B cell (primary cell): Measurements from ENCODE around the gene RBKS. TPM values are rescaled to one million over a fixed set of nuclear protein-coding genes. Genes with fewer than 3 reads are reported as not detected.

Experiments
- ATAC-seq: fragments of 200-7000 bp; cut with Tn5 transposase; one replicate; pipeline ENCODE4 v1.10.0; 2021; ENCODE audit warnings: low read depth, mild to moderate bottlenecking, moderate number of reproducible peaks, moderate library complexity
- CTCF ChIA-PET: fragments of 350-600 bp; sonication (Branson Sonifier 250); formaldehyde crosslinking; loops from one replicate; lab custom pipeline; 2021; ENCODE audit warnings: antibody characterized with exemption, inconsistent platforms; lab: Charles Lee
- POLR2A ChIA-PET: fragments of 350-600 bp; sonication (Branson Sonifier 250); formaldehyde crosslinking; loops from one replicate; lab custom pipeline; 2021; ENCODE audit warnings: antibody characterized with exemption; lab: Charles Lee
- DNase-seq: peaks from one replicate; pipeline ENCODE4 v3.0.0; 2013
- H2AFZ ChIP-seq: 2 replicates; pipeline ENCODE4 v1.6.1; 2012; ENCODE audit warnings: mild to moderate bottlenecking, low read depth, low read length; ENCODE audit not compliant: insufficient read depth, poor library complexity, severe bottlenecking
- H3K27ac ChIP-seq, 2 donors: 1 replicate in 1 of 2; 2 replicates in 1 of 2; pipeline ENCODE4 v1.5.1; 2012 to 2013; ENCODE audit warnings: low read length in 2 of 2, mild to moderate bottlenecking in 2 of 2, moderate library complexity in 1 of 2
- H3K27me3 ChIP-seq, 4 experiments: fragments of 200-600 bp in 1 of 4; sonication (generic) in 1 of 4; replicated peaks in 1 of 4; 1 replicate in 2 of 4; 2 replicates in 2 of 4; pipeline versions ENCODE4 v1.6.1 to v1.7.0; 2013 to 2016; ENCODE audit warnings: low read length in 3 of 4, mild to moderate bottlenecking in 2 of 4, mixed read lengths in 1 of 4, moderate library complexity in 1 of 4; ENCODE audit not compliant: insufficient read depth in 4 of 4, control insufficient read depth in 3 of 4; ENCODE audit errors: control extremely low read depth in 1 of 4
- H3K36me3 ChIP-seq, 2 experiments: replicated peaks in 1 of 2; 1 replicate in 1 of 2; 2 replicates in 1 of 2; pipeline versions ENCODE4 v1.6.1 to v1.7.1; 2013; ENCODE audit warnings: low read length in 1 of 2; ENCODE audit not compliant: insufficient read depth in 2 of 2, control insufficient read depth in 1 of 2; ENCODE audit errors: control extremely low read depth in 1 of 2, extremely low read depth in 1 of 2
- H3K4me1 ChIP-seq, 2 donors: fragments of 200-600 bp in 1 of 2; sonication (generic) in 1 of 2; 1 replicate in 1 of 2; 2 replicates in 1 of 2; pipeline versions ENCODE4 v1.5.1 to v1.6.1; 2013 to 2017; ENCODE audit warnings: low read length in 2 of 2; ENCODE audit not compliant: control insufficient read depth in 2 of 2, insufficient read depth in 2 of 2
- H3K4me2 ChIP-seq: replicated peaks from 2 replicates; pipeline ENCODE3; 2012; ENCODE audit warnings: mild to moderate bottlenecking, low read depth, low read length; ENCODE audit not compliant: poor library complexity, severe bottlenecking
- H3K4me3 ChIP-seq, 5 experiments: fragments of 200-600 bp in 1 of 5; sonication (generic) in 1 of 5; 1 replicate in 3 of 5; 2 replicates in 2 of 5; pipeline versions ENCODE4 v1.5.1 to v1.7.0; 2011 to 2016; ENCODE audit warnings: low read length in 4 of 5, mild to moderate bottlenecking in 4 of 5, low read depth in 2 of 5, control low read depth in 1 of 5, moderate library complexity in 1 of 5; ENCODE audit not compliant: insufficient read depth in 1 of 5; ENCODE audit errors: control extremely low read depth in 1 of 5, extremely low read depth in 1 of 5
- H3K79me2 ChIP-seq: fragments of 200-600 bp; sonication (generic); one replicate; pipeline ENCODE4 v1.6.0; 2016; ENCODE audit warnings: low read length; ENCODE audit not compliant: control insufficient read depth, insufficient read depth
- H3K9ac ChIP-seq: fragments of 200-600 bp; sonication (generic); 2 replicates; pipeline ENCODE4 v1.6.1; 2017; ENCODE audit warnings: mild to moderate bottlenecking, low read length, moderate library complexity
- H3K9me3 ChIP-seq, 3 donors: one replicate each; pipeline versions ENCODE4 v1.6.1 to v1.7.1; 2013; ENCODE audit warnings: low read length in 2 of 3; ENCODE audit not compliant: control insufficient read depth in 2 of 3, insufficient read depth in 1 of 3; ENCODE audit errors: control extremely low read depth in 1 of 3
- H4K20me1 ChIP-seq: 2 replicates; pipeline ENCODE4 v1.6.0; 2012; ENCODE audit warnings: mild to moderate bottlenecking, low read length; ENCODE audit not compliant: insufficient read depth, control insufficient read depth, poor library complexity, severe bottlenecking
- H3K27ac Mint-ChIP-seq: one replicate; pipeline ENCODE4 v1.8.0; 2021; ENCODE audit warnings: mixed read lengths
- H3K27me3 Mint-ChIP-seq: one replicate; pipeline ENCODE4 v1.8.0; 2021; ENCODE audit warnings: mixed read lengths
- H3K4me1 Mint-ChIP-seq: one replicate; pipeline ENCODE4 v1.8.0; 2021; ENCODE audit warnings: mixed read lengths
- H3K4me3 Mint-ChIP-seq: one replicate; pipeline ENCODE4 v1.8.0; 2021; ENCODE audit warnings: mixed read lengths
- H3K9me3 Mint-ChIP-seq: one replicate; pipeline ENCODE4 v1.8.0; 2022; ENCODE audit warnings: mixed read lengths; ENCODE audit not compliant: insufficient read depth
- EZH2 ChIP-seq: IDR thresholded peaks from 2 replicates; pipeline ENCODE4 v1.6.1; 2012; ENCODE audit warnings: borderline replicate concordance, low read depth, mild to moderate bottlenecking, moderate library complexity, low read length; ENCODE audit not compliant: insufficient read depth, poor library complexity, severe bottlenecking
- WGBS: methylation state at CpG from one replicate; pipeline ENCODE4 v1.1.5; 2013; ENCODE audit warnings: missing lambda C conversion rate; ENCODE audit not compliant: insufficient coverage; 5-methylcytosine and 5-hydroxymethylcytosine counted together
- intact Hi-C: fragments of 100-400 bp; cut with micrococcal nuclease; formaldehyde crosslinking; loops from one replicate; pipeline ENCODE4 v1.10.0; 2022
- polyA plus RNA-seq: library from polyadenylated mRNA; depleted of rRNA; stranded (reverse); fragments of >200 nt; gene quantifications from 2 replicates; pipeline ENCODE4 v1.2.3, GENCODE V29; 2012
- total RNA-seq, 2 donors: library from RNA; stranded (reverse); fragments of 120-200 nt in 1 of 2; gene quantifications; 1 replicate in 1 of 2; 2 replicates in 1 of 2; pipeline versions ENCODE4 v1.2.3 to v1.2.4, GENCODE V29; 2013 to 2022
- TF ChIP-seq, protein P1 (sequence below): fragments of 200-600 bp; IDR thresholded peaks from one replicate; pipeline ENCODE4 v1.8.0; 2022; ENCODE audit warnings: antibody characterized with exemption, mild to moderate bottlenecking

The RBKS gene
- total and polyA plus RNA-seq, 2 donors (not counting 1 experiment from before 2014, with no cell fraction given), result 6.4 to 9.2 TPM

DNA sequence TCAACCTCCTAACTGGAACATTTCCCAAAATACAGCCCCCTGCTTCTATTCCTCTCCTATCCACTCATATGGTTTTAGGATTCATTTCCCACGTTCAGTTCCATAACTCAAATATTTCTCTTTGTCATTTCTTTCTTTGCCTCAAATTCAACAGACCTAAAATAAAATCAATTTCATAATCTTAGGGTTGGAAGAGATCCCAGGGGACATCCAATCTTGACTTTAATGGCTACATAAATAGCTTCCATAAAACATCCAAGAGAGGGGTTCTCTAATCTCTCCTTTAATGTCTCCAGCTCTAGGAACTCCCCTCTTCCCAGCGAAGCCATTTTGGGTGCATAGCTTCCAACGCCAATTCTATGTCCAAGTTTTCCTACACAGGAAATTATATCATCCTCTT is 33.8 kb downstream of the RBKS start:
- Histone ChIP-seq H4K20me1 (no peaks in the 10 kb centered on the region), H3K4me3 (no peak overlapping the region), H3K36me3 (no peaks in the 10 kb centered on the region), H3K4me1 (no peaks in the 10 kb centered on the region), H3K27me3 (no peaks in the 10 kb centered on the region), H2AFZ (no peak overlapping the region), H3K79me2 (no peaks in the 10 kb centered on the region), H3K4me2 (no peak overlapping the region), H3K9ac (no peak overlapping the region), H3K9me3 (peaks cover 3 to 9% (median 6%) of the 10 kb centered on the region in 3 donors), H3K27ac (no peak overlapping the region)
- POLR2A ChIA-PET, result no interaction called here
- H3K4me3 Mint-ChIP-seq, result no peak overlapping the region
- no peak for DNase-seq
- no peak overlapping the region for H3K27ac Mint-ChIP-seq
- H3K27me3 Mint-ChIP-seq, result peaks cover 3% of the 10 kb centered on the region
- H3K9me3 Mint-ChIP-seq, result peaks cover 5% of the 10 kb centered on the region
- intact Hi-C loops, result no loop called here
- H3K4me1 Mint-ChIP-seq, result no peaks in the 10 kb centered on the region
- TF ChIP-seq, protein P1, sequence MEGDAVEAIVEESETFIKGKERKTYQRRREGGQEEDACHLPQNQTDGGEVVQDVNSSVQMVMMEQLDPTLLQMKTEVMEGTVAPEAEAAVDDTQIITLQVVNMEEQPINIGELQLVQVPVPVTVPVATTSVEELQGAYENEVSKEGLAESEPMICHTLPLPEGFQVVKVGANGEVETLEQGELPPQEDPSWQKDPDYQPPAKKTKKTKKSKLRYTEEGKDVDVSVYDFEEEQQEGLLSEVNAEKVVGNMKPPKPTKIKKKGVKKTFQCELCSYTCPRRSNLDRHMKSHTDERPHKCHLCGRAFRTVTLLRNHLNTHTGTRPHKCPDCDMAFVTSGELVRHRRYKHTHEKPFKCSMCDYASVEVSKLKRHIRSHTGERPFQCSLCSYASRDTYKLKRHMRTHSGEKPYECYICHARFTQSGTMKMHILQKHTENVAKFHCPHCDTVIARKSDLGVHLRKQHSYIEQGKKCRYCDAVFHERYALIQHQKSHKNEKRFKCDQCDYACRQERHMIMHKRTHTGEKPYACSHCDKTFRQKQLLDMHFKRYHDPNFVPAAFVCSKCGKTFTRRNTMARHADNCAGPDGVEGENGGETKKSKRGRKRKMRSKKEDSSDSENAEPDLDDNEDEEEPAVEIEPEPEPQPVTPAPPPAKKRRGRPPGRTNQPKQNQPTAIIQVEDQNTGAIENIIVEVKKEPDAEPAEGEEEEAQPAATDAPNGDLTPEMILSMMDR, result no peak
- no peak for TF ChIP-seq EZH2
- CTCF ChIA-PET, result no interaction called here
- no peak for ATAC-seq
- WGBS, result 100% methylated on average over 1 of the region's 3 CpGs

DNA sequence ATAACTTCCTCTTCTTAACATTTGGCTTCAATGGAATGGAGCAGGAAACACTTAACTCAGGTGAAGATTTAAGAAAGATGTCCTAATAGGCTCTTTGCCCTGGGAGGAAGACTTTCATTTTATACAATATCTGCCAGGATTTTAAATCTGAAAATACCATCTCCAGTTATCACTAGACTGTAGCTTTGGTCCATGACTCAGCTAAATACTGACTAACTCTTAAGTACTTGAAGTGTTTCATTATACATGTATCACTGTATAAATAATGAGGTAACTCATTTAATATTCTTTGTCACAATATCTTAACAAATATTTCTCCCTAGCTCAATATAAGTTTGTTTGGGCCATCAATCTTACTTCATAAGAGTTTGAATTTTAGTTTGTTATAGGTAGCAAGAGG is 34.7 kb downstream of the RBKS start:
- H3K4me1 Mint-ChIP-seq, result no peaks in the 10 kb centered on the region
- intact Hi-C loops, result no loop called here
- H3K79me2 ChIP-seq, result no peaks in the 10 kb centered on the region
- no peak overlapping the region for H3K4me2 ChIP-seq
- H4K20me1 ChIP-seq, result no peaks in the 10 kb centered on the region
- no peak for TF ChIP-seq EZH2
- TF ChIP-seq, protein P1, result no peak
- no peaks in the 10 kb centered on the region for H3K4me1 ChIP-seq
- H3K4me3 ChIP-seq, result no peak overlapping the region
- H3K4me3 Mint-ChIP-seq, result no peak overlapping the region
- DNase-seq (no peak), ATAC-seq (no peak)
- no peak overlapping the region for H3K9ac ChIP-seq
- ChIA-PET POLR2A (no interaction called here), CTCF (no interaction called here)
- H3K27ac Mint-ChIP-seq, result no peak overlapping the region
- peaks cover 3 to 9% (median 6%) of the 10 kb centered on the region in 3 donors for H3K9me3 ChIP-seq
- no peaks in the 10 kb centered on the region for H3K27me3 ChIP-seq
- H3K27ac ChIP-seq, result no peak overlapping the region
- H3K36me3 ChIP-seq, result no peaks in the 10 kb centered on the region
- H3K9me3 Mint-ChIP-seq, result peaks cover 5% of the 10 kb centered on the region
- no peaks in the 10 kb centered on the region for H3K27me3 Mint-ChIP-seq
- no peak overlapping the region for H2AFZ ChIP-seq
